IMR-90 (cell line): Measurements from ENCODE around the gene CLDN9. TPM values are rescaled to one million over a fixed set of nuclear protein-coding genes. Genes with fewer than 3 reads are reported as not detected.

Experiments used
- ATAC-seq: fragments of 200-7000 bp; cut with Tn5 transposase; 2 replicates; pipeline ENCODE4 v1.9.1; 2020; ENCODE audit warnings: low read depth, mild to moderate bottlenecking, moderate library complexity
- BruUV-seq: library from RNA; stranded (reverse); fragments of 400-500 nt; replicated peaks from 2 replicates; lab custom pipeline; 2021; lab: Mats Ljungman, UMichigan
- CTCF ChIA-PET: fragments of 300-600 bp; formaldehyde crosslinking; extraction: SDS; loops from one replicate; lab custom pipeline; 2021; ENCODE audit warnings: antibody characterized with exemption; lab: Yijun Ruan, JAX
- POLR2A ChIA-PET: fragments of 300-600 bp; sonication (Branson Sonifier 250); formaldehyde crosslinking; loops from one replicate; lab custom pipeline; 2022; ENCODE audit warnings: antibody characterized with exemption; ENCODE audit not compliant: unreplicated experiment; lab: Charles Lee
- DNase-seq: peaks from one replicate; pipeline ENCODE4 v3.0.0; 2013
- H2AFZ ChIP-seq: replicated peaks from 2 replicates; pipeline ENCODE3; 2013; ENCODE audit warnings: low read length, mild to moderate bottlenecking; ENCODE audit not compliant: poor library complexity
- H2AK5ac ChIP-seq: 2 replicates; pipeline ENCODE4 v1.6.1; 2013; ENCODE audit warnings: low read depth, low read length, inconsistent platforms
- H2AK9ac ChIP-seq: replicated peaks from 2 replicates; pipeline ENCODE3; 2013; ENCODE audit warnings: mild to moderate bottlenecking, low read depth, low read length, moderate library complexity; ENCODE audit not compliant: poor library complexity
- H2BK120ac ChIP-seq: 2 replicates; pipeline ENCODE4 v1.6.1; 2013; ENCODE audit warnings: low read depth, low read length, inconsistent platforms
- H2BK15ac ChIP-seq: 3 replicates; pipeline ENCODE4 v1.6.1; 2013; ENCODE audit warnings: low read depth, low read length, inconsistent platforms
- H2BK20ac ChIP-seq: 2 replicates; pipeline ENCODE4 v1.6.1; 2013; ENCODE audit warnings: low read depth, mild to moderate bottlenecking, inconsistent platforms, low read length, moderate library complexity
- H2BK5ac ChIP-seq: 2 replicates; pipeline ENCODE4 v1.6.1; 2013; ENCODE audit warnings: mild to moderate bottlenecking, low read depth, low read length, inconsistent platforms; ENCODE audit not compliant: poor library complexity, severe bottlenecking
- H3K14ac ChIP-seq: replicated peaks from 2 replicates; pipeline ENCODE4 v1.6.1; 2013; ENCODE audit warnings: low read depth, low read length, inconsistent platforms
- H3K18ac ChIP-seq: 2 replicates; pipeline ENCODE4 v1.6.1; 2013; ENCODE audit warnings: low read depth, low read length, control low read depth
- H3K23ac ChIP-seq: 2 replicates; pipeline ENCODE4 v1.6.1; 2013; ENCODE audit warnings: low read depth, low read length, inconsistent platforms
- H3K27ac ChIP-seq: 2 replicates; pipeline ENCODE4 v1.5.1; 2013; ENCODE audit warnings: mild to moderate bottlenecking, control low read depth, low read length; ENCODE audit not compliant: insufficient read depth
- H3K27me3 ChIP-seq: 2 replicates; pipeline ENCODE4 v1.6.1; 2013; ENCODE audit warnings: low read length; ENCODE audit not compliant: control insufficient read depth, insufficient read depth
- H3K36me3 ChIP-seq: 2 replicates; pipeline ENCODE4 v1.6.1; 2013; ENCODE audit warnings: low read length, mixed read lengths; ENCODE audit not compliant: control insufficient read depth, insufficient read depth
- H3K4ac ChIP-seq: 2 replicates; pipeline ENCODE4 v1.6.1; 2013; ENCODE audit warnings: low read depth, low read length, inconsistent platforms
- H3K4me1 ChIP-seq: 2 replicates; pipeline ENCODE4 v1.6.1; 2013; ENCODE audit warnings: low read length, mixed read lengths; ENCODE audit not compliant: control insufficient read depth, insufficient read depth
- H3K4me2 ChIP-seq: 2 replicates; pipeline ENCODE4 v1.6.1; 2013; ENCODE audit warnings: low read depth, mild to moderate bottlenecking, control low read depth, low read length, moderate library complexity
- H3K4me3 ChIP-seq: 2 replicates; pipeline ENCODE4 v1.5.1; 2013; ENCODE audit warnings: low read depth, mild to moderate bottlenecking, control low read depth, low read length, moderate library complexity; ENCODE audit not compliant: insufficient read depth
- H3K56ac ChIP-seq: 2 replicates; pipeline ENCODE4 v1.6.1; 2013; ENCODE audit warnings: low read length, inconsistent platforms; ENCODE audit not compliant: insufficient read depth; ENCODE audit errors: extremely low read depth
- H3K79me1 ChIP-seq, 2 experiments: 2 replicates each; pipeline ENCODE4 v1.6.1; 2013; ENCODE audit warnings: low read length in 2 of 2, inconsistent platforms in 1 of 2, low read depth in 1 of 2
- H3K9ac ChIP-seq: 2 replicates; pipeline ENCODE4 v1.6.1; 2013; ENCODE audit warnings: low read depth, low read length, control low read depth
- H3K9me1 ChIP-seq: 2 replicates; pipeline ENCODE4 v1.6.1; 2013; ENCODE audit warnings: low read length, inconsistent platforms; ENCODE audit not compliant: insufficient read depth
- H3K9me3 ChIP-seq: 2 replicates; pipeline ENCODE4 v1.6.1; 2013; ENCODE audit warnings: low read length; ENCODE audit not compliant: control insufficient read depth, insufficient read depth
- H4K20me1 ChIP-seq: 2 replicates; pipeline ENCODE4 v1.6.1; 2013; ENCODE audit warnings: low read length, inconsistent platforms; ENCODE audit not compliant: insufficient read depth
- H4K5ac ChIP-seq: 2 replicates; pipeline ENCODE4 v1.6.1; 2013; ENCODE audit warnings: mild to moderate bottlenecking, low read depth, low read length, control low read depth
- H4K8ac ChIP-seq, 2 experiments: 2 replicates each; pipeline ENCODE4 v1.6.1; 2013; ENCODE audit warnings: low read depth in 2 of 2, low read length in 2 of 2, control low read depth in 1 of 2, inconsistent platforms in 1 of 2
- H4K91ac ChIP-seq: 2 replicates; pipeline ENCODE4 v1.6.1; 2013; ENCODE audit warnings: low read depth, low read length, inconsistent platforms; ENCODE audit not compliant: insufficient read depth
- RFX5 ChIP-seq: IDR thresholded peaks from 2 replicates; pipeline ENCODE4 v1.8.0; 2012; ENCODE audit warnings: low read depth, mild to moderate bottlenecking, low read length, moderate library complexity
- SMC3 ChIP-seq: fragments of 150-350 bp; IDR thresholded peaks from 2 replicates; pipeline ENCODE4 v1.6.1; 2016; ENCODE audit warnings: low read depth, mild to moderate bottlenecking, antibody characterized with exemption, low read length, moderate library complexity
- WGBS, 2 experiments: methylation state at CpG; one replicate each; pipeline versions ENCODE4 v1.1.5 to v1.1.7; 2013; ENCODE audit warnings: missing lambda C conversion rate in 2 of 2; ENCODE audit not compliant: insufficient read length in 1 of 2; ENCODE audit errors: extremely low coverage in 2 of 2; 5-methylcytosine and 5-hydroxymethylcytosine counted together
- dilution Hi-C: fragments of 300-500 bp; cut with HindIII; formaldehyde crosslinking; loops from one replicate; pipeline ENCODE4 v1.14.3; 2018; ENCODE audit warnings: low sequenced_read_pairs; ENCODE audit not compliant: unreplicated experiment
- in situ Hi-C: fragments of 300-500 bp; cut with MboI; formaldehyde crosslinking; loops from 3 replicates; pipeline ENCODE4 v1.14.3; 2019; ENCODE audit warnings: low sequenced_read_pairs, inconsistent platforms, mixed read lengths
- intact Hi-C: fragments of 100-400 bp; cut with micrococcal nuclease; formaldehyde crosslinking; loops from 2 replicates; pipeline ENCODE4 v1.10.0; 2022
- polyA plus RNA-seq, 3 experiments: library from polyadenylated mRNA; depleted of rRNA; stranded (reverse); fragments of >200 nt; gene quantifications; 2 replicates each; pipeline ENCODE4 v1.2.3, GENCODE V29; 2012; ENCODE audit warnings: low replicate concordance in 1 of 3
- total RNA-seq: library from RNA; depleted of rRNA; stranded (reverse); fragments of >200 nt; gene quantifications from 2 replicates; pipeline ENCODE4 v1.2.3, GENCODE V29; 2012

Gene CLDN9
- total and polyA plus RNA-seq, 2 of the 4 experiments (the other 2 are of a cell fraction), result 0.05 TPM; not detected in 1

DNA sequence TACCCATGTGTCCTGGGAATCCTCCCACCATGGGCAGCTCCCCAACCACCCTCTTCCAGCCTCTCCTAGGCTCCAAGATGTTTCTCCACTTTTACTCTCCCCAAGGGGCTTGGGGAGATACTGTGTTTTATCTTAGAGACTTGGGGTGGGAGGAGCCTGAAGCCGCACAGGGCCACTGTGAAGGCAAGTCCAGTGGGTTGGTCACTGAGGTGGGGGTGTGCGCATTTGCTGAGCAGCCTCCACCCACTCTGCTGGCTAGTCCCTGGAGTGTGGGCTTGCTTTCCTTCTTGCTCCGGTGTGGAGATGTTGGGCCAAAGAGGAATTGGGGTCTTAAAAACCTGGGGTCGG is 4.1 kb upstream of the CLDN9 start:
- no peak overlapping the region for H2BK20ac ChIP-seq
- H2AK9ac ChIP-seq, result no peak overlapping the region
- no peak overlapping the region for H4K91ac ChIP-seq
- no peaks in the 10 kb centered on the region for H3K36me3 ChIP-seq
- no peaks in the 10 kb centered on the region for H3K79me1 ChIP-seq
- in situ Hi-C loops, result no loop called here
- H2BK120ac ChIP-seq, result no peak overlapping the region
- H3K9ac ChIP-seq, result no peak overlapping the region
- H2BK15ac ChIP-seq, result no peak overlapping the region
- DNase-seq (no peak), ATAC-seq (no peak)
- no peak overlapping the region for H2BK5ac ChIP-seq
- no peaks in the 10 kb centered on the region for H3K9me1 ChIP-seq
- no TSS peak for BruUV-seq
- dilution Hi-C loops, result no loop called here
- H3K4me1 ChIP-seq, result peaks cover 3% of the 10 kb centered on the region; the same call in 1 of the 2 replicates
- H3K9me3 ChIP-seq, result no peaks in the 10 kb centered on the region
- H2AFZ ChIP-seq, result no peak overlapping the region
- no peak overlapping the region for H4K8ac ChIP-seq
- H4K5ac ChIP-seq, result no peak overlapping the region
- peaks cover 4% of the 10 kb centered on the region; the same call in 1 of the 2 replicates for H4K20me1 ChIP-seq
- POLR2A ChIA-PET, result no interaction called here
- WGBS, 2 experiments, result no CpG with 5 or more reads among the region's 4 CpGs
- H3K14ac ChIP-seq, result no peak overlapping the region
- H3K18ac ChIP-seq, result no peak overlapping the region
- no peak overlapping the region for H3K4me2 ChIP-seq
- H2AK5ac ChIP-seq, result no peak overlapping the region
- no peak overlapping the region for H3K27ac ChIP-seq
- H3K4me3 ChIP-seq, result no peak overlapping the region
- H3K4ac ChIP-seq, result no peak overlapping the region
- TF ChIP-seq RFX5 (no peak), SMC3 (no peak)
- intact Hi-C loops, result no loop called here
- no peak overlapping the region for H3K23ac ChIP-seq
- H3K27me3 ChIP-seq, result peaks cover 43% of the 10 kb centered on the region
- no peak overlapping the region for H3K56ac ChIP-seq
- CTCF ChIA-PET, result no interaction called here
